GM18868 (cell line): Measurements from ENCODE around the gene TEX54.
A peak's percentile ranks its signal among the peaks of the same experiment; 100 is the strongest.
"Not testable (repeated sequence)": the region's sequence is repeated elsewhere in the genome, so short reads cannot be mapped to it uniquely, and the experiment has no call there.

Source experiments
- ATAC-seq: cut with Tn5 transposase; IDR thresholded peaks from one replicate; pipeline ENCODE4 v1.9.1; 2021; ENCODE audit warnings: mild to moderate bottlenecking, moderate library complexity; ENCODE audit not compliant: unreplicated experiment

Gene TEX54

DNA sequence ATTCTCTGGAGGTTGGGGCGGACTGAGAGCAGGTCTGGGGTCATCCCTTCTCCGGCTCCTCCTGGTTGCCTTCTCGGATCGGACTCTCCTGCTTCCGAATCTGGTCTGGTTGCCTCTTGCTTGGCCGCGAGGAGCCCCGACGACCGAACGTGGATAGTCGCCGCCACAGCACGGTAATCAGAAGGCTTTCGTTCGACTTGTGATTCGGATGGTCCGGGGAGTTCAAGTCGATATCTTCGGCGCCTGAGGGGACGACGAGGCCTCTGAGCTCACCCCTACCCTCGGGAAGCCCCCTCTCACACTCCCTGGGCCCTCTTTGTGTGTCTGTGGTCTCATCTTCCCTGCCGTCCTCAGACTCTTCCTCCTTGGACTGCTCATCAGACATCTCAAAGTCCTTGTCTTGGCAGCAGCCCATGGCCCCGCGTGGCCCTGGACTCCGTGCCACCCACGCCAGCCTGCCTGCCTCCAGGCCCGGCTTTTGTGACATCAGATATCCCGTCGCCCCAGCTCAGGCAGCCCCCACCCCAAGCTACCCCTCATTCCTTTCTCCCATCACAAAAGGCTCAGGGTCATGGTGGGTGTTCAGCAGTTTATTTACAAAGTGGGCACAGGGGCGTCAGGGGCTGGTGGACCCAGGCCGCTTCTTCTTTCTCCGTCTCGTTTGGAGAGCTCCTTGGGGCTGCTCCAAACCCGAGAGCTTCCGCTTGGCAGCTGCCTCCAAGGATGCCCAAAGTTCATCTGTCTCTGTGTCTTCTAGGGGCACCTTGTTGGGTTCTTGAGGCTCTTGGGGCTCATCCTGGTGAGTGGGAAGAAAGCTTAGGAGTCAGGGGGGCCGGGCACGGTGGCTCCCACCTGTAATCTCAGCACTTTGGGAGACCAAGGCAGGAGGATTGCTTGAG lies at the start of gene TEX54:
Gene TEX54 (minus strand): TSS at position 506 of the 899 bp plus-strand sequence.
- no peak for ATAC-seq

DNA sequence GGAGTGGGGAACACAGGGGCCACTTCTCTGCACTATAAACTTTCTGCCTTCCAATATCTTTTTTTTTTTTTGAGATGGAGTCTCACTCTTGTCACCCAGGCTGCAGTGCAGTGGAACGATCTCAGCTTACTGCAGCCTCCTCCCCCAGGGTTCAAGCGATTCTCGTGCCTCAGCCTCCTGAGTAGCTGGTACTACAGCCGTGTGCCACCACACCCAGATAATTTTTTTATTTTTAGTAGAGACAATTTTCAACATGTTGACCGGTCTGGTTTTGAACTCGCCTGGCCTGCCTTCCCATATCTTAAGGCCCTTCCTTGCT lies 49.7 kb upstream of the TEX54 start:
- ATAC-seq = no peak

DNA sequence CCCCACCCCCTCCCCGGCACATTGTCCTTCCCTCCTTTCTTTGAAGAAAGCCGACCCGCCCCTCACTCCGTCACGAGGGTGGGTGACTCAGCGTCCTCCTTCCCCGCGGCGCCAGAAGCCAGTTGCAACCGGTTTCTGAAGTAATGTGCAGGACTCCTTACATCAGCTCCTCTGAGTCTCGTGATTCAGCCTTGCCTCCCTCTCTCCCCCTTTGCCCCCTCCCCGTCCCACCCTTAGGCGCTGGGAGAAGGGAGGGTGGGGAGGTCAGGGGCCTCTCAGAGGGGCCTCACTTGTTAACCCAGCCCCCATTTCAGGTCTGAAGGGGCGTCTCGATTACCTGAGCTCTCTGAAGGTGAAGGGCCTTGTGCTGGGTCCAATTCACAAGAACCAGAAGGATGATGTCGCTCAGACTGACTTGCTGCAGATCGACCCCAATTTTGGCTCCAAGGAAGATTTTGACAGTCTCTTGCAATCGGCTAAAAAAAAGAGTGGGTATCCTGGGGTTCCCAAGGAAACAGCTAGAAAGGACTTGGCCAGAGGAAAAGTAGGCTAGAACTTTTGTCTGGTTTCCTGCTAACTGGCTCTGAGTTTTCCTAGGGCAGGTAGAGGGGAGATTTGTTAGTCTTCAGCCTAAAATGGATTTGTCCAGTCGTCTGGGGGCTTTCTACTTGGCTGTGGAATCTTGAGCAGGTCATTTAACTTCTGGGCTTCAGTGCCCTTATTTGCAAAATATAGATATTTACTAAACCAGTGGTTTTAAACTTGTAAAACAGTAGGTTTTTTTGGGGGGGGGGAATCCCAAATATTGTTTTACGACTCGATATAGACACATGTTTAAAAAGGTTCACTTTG lies 49.2 kb upstream of the TEX54 start:
- ATAC-seq = peak; percentile 50

DNA sequence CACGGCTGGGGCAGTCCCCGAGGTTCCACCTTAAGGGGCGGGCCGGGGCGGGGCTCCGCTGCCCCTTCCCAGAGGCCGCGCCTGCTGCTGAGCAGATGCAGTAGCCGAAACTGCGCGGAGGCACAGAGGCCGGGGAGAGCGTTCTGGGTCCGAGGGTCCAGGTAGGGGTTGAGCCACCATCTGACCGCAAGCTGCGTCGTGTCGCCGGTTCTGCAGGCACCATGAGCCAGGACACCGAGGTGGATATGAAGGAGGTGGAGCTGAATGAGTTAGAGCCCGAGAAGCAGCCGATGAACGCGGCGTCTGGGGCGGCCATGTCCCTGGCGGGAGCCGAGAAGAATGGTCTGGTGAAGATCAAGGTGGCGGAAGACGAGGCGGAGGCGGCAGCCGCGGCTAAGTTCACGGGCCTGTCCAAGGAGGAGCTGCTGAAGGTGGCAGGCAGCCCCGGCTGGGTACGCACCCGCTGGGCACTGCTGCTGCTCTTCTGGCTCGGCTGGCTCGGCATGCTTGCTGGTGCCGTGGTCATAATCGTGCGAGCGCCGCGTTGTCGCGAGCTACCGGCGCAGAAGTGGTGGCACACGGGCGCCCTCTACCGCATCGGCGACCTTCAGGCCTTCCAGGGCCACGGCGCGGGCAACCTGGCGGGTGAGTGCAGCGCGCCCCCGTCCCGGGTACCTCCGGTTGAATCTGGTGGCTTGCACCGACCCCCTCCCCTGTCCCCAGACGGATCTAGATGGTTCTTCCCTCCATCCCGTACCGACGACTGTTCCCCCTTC lies 48.4 kb upstream of the TEX54 start, which contains the start of gene SLC3A2:
Gene SLC3A2 (plus strand): TSS at position 94 of the 776 bp plus-strand sequence. CDS start 128 bp downstream, at position 222.
- peak; percentile 70 for ATAC-seq

DNA sequence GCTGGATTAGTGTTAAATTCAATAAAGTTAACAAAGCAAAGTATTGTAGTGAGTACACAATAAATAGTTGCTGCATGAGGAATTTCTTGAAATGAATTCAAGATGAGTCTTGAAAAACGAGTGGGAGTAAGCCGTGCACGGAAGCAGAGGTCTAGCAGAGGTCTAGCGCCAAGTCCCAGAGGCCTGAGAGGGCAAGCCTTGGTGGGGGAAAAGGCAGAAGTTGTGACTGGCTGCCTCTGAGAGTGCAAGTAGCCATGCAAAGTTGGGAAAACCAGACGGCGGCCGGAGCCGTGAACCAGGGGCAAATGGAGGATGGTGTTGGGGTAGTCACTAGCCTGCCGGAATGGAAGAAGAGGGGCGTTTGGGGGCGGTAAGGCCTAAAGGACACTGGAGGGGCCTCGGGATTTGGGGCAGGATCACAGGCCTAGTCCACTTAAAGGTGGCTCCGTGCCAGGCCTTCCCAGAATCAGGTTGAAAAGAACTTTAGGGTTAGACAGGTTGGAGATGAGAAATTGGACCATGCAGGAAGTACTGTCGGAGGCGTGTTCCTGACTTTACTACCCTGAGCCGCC lies 47.7 kb upstream of the TEX54 start:
- peak; percentile 19 for ATAC-seq

DNA sequence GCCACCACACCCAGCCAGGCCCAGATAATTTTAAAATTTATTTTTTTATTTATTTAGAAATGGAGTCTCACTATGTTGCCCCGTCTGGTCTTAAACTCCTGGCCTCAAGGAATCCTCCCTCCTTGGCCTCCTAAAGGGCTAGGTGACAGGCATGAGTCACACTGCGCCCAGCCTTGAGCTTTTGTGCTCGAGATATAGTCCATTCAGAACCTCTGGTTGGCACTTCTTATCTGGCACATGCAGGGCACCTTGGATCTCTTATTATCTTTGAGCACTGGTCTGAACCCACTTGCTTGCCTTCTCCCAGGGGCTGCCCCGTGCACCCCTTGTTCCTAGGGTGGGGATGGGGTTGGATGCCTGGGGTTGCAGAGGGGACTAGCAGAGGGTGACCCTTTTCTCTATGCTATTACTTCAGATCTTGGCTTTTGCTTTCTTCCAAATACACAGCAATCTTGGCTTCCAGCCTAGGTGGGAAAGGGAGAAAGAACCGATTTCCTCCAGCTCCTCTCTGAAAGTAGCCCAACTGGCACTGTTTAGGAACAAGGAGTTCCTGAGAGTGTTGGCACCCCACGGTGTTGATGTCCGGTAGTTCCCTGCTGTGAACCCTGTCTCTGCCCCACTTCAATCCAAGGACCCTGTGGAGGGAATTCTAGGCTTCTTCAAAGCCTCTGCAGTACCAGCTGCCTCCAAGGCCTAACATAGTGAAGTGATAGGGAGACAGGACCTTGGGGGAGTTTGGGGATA lies 46.8 kb upstream of the TEX54 start:
- ATAC-seq = no peak

DNA sequence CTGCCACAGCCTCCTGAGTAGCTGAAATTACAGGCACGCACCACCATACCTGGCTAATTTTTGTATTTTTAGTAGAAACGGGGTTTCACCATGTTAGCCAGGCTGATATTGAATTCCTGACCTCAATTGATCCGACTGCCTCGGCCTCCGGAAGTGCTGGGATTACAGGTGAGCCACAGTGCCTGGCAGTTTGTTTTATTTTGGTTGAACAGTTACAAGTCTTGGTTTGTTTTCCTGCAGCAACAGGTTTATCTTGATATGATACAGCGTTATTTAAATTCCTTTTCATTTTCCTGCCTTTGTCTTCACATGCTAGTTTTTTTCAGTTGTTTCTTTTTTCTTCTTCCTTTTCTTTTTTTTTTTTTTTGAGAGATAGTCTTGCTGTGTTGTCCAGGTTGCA lies 44.1 kb upstream of the TEX54 start:
- ATAC-seq = no peak

DNA sequence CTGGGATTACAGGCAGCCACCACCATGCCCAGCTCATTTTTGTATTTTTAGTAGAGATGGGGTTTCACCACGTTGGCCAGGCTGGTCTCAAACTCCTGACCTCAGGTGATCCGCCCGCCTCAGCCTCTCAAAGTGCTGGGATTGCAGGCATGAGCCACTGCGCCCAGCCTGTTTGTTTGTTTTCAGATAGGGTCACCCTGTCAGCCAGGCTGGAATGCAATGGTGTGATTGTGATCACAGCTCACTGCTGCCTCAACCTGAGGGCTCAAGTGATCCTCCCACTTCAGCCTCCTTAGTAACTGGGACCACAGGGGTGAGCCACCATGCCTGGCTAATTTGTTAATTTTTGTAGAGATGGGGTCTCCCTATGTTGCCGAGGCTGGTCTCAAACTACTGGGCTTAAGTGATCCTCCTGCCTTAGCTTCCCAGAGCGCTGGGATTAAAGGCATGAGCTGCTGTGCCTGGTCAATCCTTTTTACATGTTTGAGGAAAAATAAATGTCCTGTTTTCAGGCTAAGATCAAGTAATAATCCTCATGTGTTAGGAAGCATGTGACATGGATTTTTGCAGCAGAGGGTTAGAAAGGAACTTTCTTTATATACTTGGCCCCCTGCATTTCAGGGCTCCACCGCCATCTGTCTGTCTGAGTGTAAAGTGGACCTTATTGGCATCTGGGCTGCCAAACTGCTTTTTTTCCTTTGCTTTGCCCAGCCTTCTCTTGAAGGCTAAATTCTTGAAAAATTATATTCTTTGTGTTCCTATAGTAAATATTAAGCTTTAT lies 43.2 kb upstream of the TEX54 start:
- ATAC-seq = no peak

DNA sequence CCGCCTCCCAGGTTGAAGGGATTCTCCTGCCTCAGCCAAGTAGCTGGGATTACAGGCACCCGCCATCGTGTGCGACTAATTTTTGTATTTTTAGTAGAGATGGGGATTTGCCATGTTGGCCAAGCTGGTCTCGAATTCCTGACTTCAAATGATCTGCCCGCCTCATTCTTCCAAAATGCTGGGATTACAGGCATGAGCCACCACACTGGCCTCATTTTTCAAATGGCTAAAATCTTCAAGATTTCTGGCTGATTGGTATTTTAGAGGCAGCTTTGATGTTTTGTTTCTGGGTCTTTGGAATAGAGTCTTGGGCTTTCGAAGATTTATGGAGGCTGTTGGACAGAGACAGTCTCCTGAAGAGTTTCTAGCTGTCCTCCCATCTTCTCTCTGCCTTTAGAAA lies 42.2 kb upstream of the TEX54 start:
- ATAC-seq = no peak

DNA sequence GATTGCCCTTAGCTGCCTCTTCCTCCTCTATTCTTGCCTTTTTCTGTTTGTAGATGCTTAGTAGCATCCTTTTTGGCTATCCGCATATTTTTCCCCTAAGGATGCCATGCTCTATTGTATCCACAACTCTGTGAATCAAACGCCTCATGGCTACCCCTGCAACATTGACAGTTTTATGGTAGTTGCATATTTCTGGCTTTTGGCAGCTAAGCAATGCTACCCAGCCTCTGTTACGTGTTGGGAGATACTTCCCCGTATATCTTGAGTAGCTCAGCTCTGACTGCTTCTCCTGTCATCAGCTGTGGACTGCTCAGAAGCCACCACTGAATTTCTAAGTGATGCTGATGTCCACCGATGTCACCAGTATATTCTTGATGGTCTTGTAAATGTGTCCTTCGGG lies 33.0 kb upstream of the TEX54 start:
- ATAC-seq = no peak

DNA sequence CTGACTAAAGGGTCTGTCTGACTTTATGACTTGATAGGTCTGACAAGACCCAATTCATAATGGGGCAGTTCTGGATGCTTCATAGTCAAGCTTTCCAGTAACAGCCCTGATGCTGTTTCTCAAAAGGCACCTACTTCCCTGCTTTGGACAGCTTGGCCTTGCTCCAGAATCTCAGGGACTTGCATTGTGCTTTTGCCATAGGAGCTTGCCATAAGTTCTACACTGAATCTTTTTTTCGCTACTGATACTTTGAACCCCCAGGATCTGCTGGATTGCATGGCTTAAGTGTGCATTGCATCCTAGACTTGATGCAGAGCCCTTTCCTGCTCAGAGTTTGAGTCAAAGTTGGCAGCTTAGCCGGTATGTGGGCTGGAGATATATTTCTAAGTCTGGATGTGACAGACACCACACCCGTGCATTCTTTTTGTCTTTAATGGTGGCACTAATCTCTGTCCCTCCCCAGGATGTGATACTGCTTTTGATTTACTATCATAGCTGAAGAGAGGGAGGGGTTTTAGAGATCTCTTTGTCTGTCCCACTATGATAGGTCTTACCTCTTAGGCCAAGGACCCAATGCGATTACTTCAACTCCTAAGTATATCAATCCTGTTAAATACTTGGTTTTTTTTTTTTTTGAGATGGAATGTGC lies 31.2 kb upstream of the TEX54 start:
- no peak for ATAC-seq

DNA sequence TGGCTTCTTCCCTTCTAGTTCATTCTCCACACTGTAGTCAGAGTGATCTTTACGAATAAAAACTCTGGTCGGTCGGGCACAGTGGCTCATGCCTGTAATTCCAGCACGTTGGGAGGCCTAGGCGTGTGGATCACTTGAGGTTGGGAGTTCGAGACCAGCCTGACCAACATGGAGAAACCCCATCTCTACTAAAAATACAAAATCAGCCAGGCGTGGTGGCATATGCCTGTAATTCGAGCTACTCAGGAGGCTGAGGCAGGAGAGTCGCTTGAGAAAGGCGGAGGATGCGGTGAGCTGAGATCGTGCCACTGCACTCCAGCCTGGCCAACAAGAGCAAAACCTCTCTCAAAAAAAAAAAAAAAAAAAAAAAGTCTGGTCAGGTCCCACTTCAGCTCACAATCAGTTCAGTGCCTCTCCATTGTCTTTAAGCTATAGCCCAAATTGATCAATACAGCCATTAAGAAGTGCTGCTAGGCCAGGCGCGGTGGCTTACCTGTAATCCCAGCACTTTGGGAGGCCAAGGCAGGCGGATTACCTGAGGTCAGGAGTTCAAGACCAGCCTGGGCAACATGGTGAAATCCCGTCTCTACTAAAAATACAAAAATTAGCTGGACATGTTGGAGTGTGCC lies 29.0 kb upstream of the TEX54 start:
- not testable (repeated sequence) for ATAC-seq

DNA sequence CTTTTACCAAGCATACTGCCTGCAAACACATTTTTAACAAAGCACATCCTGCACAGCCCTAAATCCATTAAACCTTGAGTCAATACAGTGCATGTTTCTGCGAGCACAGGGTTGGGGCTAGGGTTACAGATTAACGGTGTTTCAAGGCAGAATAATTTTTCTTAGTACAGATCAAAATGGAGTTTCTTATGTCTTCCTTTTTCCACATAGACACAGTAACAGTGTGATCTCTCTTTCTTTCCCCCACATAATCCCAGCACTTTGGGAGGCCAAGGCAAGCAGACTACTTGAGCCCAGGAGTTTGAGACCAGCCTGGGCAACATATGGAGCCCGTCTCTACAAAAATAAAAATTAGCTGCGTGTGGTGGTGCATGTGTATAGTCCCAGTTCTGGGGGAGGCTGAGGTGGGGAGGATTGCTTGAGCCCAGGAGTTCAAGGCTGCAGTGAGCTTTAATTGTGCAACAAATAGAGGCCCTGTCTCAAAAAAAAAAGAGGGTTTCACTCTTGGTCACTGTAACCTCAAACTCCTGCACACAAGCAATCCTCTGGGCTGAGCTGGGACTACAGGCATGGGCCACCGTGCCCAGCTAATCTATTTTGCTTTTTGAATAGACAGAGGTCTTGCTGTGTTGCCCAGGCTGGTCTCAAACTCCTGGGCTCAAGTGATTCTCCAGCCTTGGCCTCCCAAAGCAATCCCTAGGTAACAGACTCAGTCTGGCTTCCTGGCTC lies 28.4 kb upstream of the TEX54 start:
- ATAC-seq = no peak

DNA sequence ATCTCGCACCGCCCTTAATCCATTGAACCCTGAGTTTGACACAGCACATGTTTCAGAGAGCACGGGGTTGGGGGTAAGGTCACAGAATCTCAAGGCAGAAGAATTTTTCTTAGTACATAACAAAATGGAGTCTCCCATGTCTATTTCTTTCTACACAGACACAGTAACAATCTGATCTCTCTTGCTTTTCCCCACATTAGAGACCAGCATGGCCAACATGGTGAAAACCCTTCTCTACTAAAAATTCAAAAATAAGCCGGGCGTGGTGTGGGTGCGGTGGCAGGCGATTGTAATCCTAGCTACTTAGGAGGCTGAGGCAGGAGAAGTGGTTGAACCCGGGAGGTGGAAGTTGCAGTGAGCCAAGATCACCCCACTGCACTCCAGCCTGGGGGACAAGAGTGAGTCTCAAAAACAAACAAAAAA lies 26.7 kb upstream of the TEX54 start:
- not testable (repeated sequence) for ATAC-seq

DNA sequence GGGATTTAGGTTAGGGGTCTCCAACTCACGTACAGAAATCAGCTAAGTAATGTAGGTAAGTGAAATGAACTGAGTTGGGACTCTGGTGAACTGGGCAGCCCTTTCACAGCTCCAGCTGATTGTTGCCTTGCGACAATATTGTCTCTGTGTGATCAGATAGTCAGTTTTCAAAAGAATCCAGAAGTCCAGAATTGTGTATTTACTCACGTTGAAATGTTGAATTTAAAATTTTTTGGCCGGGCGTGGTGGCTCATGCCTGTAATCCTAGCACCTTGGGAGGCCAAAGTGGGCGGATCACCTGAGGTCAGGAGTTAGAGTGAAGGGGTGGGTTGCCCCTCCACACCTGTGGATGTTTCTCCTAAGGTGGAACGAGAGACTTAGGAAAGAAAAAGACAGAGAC lies 25.6 kb upstream of the TEX54 start:
- no peak for ATAC-seq

DNA sequence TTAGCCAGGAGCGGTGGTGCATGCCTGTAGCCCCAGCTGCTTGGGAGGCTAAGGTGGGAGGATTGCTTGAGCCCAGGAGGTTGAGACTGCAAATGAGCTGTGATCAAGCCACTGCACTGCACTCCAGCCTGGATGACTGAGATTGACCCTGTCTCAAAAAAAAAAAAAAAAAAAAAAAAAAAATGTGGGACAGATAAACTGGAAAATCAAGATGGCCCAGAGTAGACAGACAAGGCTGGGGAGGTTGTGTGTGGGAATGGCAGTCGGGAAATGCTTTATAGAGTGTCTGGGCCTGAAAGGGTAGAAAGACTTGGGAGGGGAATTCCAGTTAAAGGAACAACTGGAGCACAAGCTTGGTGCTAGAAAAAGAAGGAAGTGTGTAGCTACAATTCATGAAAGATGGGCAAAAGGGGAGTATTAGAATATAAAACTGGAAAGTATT lies 24.9 kb upstream of the TEX54 start:
- no peak for ATAC-seq

DNA sequence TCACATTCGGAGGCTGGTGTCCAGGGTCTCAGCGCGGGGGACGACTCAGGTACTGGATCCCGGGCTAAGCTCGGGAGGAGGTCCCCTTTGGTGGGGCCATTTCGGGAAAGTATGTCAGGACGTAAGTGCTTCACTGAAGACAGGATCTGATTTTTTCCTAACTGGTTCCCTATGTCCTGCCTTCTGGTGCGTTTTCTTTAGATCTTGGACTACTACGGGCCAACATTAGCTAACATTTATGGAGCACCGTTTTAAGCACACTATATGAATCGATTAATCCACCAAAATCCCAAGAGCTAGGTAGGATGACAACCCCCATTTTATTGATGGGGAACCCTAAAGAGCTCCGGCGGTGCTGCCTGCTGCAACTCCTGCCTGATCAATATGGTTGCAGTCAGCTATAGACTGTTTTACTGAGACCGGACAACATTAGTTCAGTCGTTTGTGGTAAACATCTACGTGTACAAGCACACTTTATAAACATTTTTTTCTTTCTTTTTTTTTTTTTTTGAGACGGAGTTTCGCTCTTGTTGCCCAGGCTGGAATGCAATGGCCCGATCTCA lies 23.8 kb upstream of the TEX54 start:
- ATAC-seq = no peak
